ENCODE measurements around the gene ZDHHC16. TPM values are rescaled to one million over a fixed set of nuclear protein-coding genes. Genes with fewer than 3 reads are reported as not detected.

ZDHHC16 gene
- total RNA-seq, 5 donors from 2014 or later (not counting 1 experiment from before 2014, with no cell fraction given): 16.1 to 38.8 (median 36.2) TPM

DNA sequence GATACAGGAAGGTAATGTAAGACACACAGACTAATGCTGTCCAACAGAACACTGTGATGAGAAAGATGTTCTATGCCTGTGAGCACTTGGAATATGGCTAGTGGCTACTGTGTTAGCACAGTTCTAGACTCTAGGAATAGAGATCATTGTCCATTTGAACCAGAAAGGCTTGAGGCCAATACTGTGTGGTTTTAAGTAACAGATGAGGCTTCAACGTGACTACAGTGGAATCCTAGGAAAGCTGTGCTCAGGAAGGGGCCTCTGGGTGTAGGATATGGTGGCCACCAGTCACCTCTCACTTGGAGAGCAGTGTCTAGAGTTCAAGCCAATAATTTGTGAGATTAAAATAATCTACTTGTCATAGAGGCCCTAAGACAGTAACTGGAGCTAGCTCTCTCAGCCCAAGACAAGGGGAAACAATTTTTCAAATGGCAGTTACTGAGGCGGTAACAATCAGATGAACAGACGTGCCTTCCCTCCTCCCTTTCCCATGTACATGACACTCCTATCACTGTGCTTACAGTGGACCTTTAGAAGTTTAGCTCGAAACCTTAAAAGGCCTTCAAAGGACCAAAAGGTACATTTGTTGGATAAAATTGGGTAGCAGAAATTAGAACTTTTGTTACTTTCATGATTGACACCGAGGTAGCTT is 10.2 kb downstream of the ZDHHC16 start:
- no peak overlapping the region for H3K4me3 ChIP-seq (ENCODE audit: control insufficient read depth in 1 of 2, extremely low read depth in 1 of 2, low read length in 1 of 2)
- DNase-seq (no peak), ATAC-seq (replicated peaks in 1 of 4) (no peak)
- 100% methylated on average over 2 of the region's 5 CpGs for WGBS (ENCODE audit: insufficient coverage)
- Mint-ChIP-seq H3K27me3 (no peaks in the 10 kb centered on the region), H3K4me1 (peaks cover 6 to 32% (median 31%) of the 10 kb centered on the region in 3 donors), H3K36me3 (peaks cover 49% of the 10 kb centered on the region), H3K27ac (peak overlapping the region; percentile 98), H3K4me3 (no peak overlapping the region), H3K9me3 (no peaks in the 10 kb centered on the region)
- peaks cover 3 to 77% of the 10 kb centered on the region in 2 donors for H3K36me3 ChIP-seq (ENCODE audit: control insufficient read depth in 2 of 2, extremely low read depth in 1 of 2, insufficient read depth in 1 of 2, low read length in 1 of 2)
- peaks cover 0 to 5% of the 10 kb centered on the region in 2 experiments for H3K4me1 ChIP-seq (ENCODE audit: control insufficient read depth in 1 of 2, extremely low read depth in 1 of 2, insufficient read depth in 2 of 2, low read length in 2 of 2)
- no peaks in the 10 kb centered on the region for H3K27me3 ChIP-seq (replicated peaks in 1 of 2; ENCODE audit: control insufficient read depth in 2 of 2, extremely low read depth in 1 of 2, insufficient read depth in 2 of 2, low read length in 1 of 2)
- ChIA-PET POLR2A (no interaction called here), CTCF (no interaction called here)
- H3K27ac ChIP-seq (ENCODE audit: low read length): no peak overlapping the region
- no peaks in the 10 kb centered on the region for H3K9me3 ChIP-seq

DNA sequence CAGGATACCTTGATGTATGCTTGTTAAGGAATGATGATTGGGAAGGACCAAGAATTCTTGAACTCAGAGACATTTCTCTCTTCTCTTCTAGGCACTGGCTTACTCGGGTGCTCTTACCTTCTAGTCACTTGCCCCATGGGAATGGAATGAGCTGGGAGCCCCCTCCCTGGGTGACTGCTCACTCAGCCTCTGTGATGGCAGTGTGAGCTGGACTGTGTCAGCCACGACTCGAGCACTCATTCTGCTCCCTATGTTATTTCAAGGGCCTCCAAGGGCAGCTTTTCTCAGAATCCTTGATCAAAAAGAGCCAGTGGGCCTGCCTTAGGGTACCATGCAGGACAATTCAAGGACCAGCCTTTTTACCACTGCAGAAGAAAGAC is 10.7 kb downstream of the ZDHHC16 start:
- Mint-ChIP-seq H3K4me1 (peaks cover 6 to 32% (median 31%) of the 10 kb centered on the region in 3 donors), H3K27me3 (no peaks in the 10 kb centered on the region), H3K4me3 (no peak overlapping the region), H3K27ac (peak overlapping the region in 1 of 2 donors; percentile 7), H3K9me3 (no peaks in the 10 kb centered on the region), H3K36me3 (peaks cover 55% of the 10 kb centered on the region)
- Histone ChIP-seq H3K27ac (ENCODE audit: low read length) (no peak overlapping the region), H3K36me3 (ENCODE audit: control insufficient read depth in 2 of 2, extremely low read depth in 1 of 2, insufficient read depth in 1 of 2, low read length in 1 of 2) (peaks cover 3 to 81% of the 10 kb centered on the region in 2 donors), H3K4me1 (ENCODE audit: control insufficient read depth in 1 of 2, extremely low read depth in 1 of 2, insufficient read depth in 2 of 2, low read length in 2 of 2) (peaks cover 0 to 5% of the 10 kb centered on the region in 2 experiments), H3K9me3 (no peaks in the 10 kb centered on the region), H3K4me3 (ENCODE audit: control insufficient read depth in 1 of 2, extremely low read depth in 1 of 2, low read length in 1 of 2) (no peak overlapping the region), H3K27me3 (replicated peaks in 1 of 2; ENCODE audit: control insufficient read depth in 2 of 2, extremely low read depth in 1 of 2, insufficient read depth in 2 of 2, low read length in 1 of 2) (no peaks in the 10 kb centered on the region)
- DNase-seq (no peak), ATAC-seq (replicated peaks in 1 of 4) (no peak)
- ChIA-PET POLR2A (interaction anchor here (0.7 kb wide), 2 partner anchors 55 to 401 kb away, joined by 9 read pairs; partner anchors contain the start of gene RRP12 (in 1 of the 2)), CTCF (interaction anchor here in 1 of 2 donors (0.6 to 0.7 kb wide), 2 partner anchors 9 to 419 kb away, joined by 3 to 5 read pairs; no protein-coding TSS in a partner anchor)
- 100% methylated on average over 3 of the region's 3 CpGs for WGBS (ENCODE audit: insufficient coverage)

DNA sequence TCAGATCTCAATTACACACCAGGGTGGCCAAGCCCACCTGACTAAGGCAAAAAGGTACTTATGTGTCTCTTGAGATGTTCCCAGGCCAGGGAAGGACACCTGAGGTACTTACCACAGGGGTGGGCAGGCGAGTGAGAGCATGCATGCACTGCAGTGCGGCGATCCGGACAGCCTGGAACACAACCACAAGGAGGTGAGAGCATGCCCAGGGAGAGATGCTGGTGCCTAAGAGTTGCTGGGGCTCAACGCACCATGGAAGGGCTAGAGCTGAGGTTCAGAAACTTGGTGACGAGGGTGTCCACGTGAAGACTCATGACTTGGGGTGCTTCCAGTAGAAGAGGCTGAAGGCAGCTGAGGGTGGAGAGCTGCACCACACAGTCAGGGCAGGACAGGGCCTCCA is 13.1 kb downstream of the ZDHHC16 start:
- H3K27me3 ChIP-seq (replicated peaks in 1 of 2; ENCODE audit: control insufficient read depth in 2 of 2, extremely low read depth in 1 of 2, insufficient read depth in 2 of 2, low read length in 1 of 2): no peaks in the 10 kb centered on the region
- H3K4me3 Mint-ChIP-seq: no peak overlapping the region
- ChIA-PET CTCF (interaction anchor here in 1 of 2 donors (0.6 kb wide), 1 partner anchor 50 kb away, joined by 6 read pairs; no protein-coding TSS in a partner anchor), POLR2A (no interaction called here)
- no peaks in the 10 kb centered on the region for H3K27me3 Mint-ChIP-seq
- peaks cover 59% of the 10 kb centered on the region for H3K36me3 Mint-ChIP-seq
- H3K4me1 ChIP-seq (ENCODE audit: control insufficient read depth in 1 of 2, extremely low read depth in 1 of 2, insufficient read depth in 2 of 2, low read length in 2 of 2): peaks cover 0 to 5% of the 10 kb centered on the region in 2 experiments
- H3K4me3 ChIP-seq (ENCODE audit: control insufficient read depth in 1 of 2, extremely low read depth in 1 of 2, low read length in 1 of 2): no peak overlapping the region
- H3K36me3 ChIP-seq (ENCODE audit: control insufficient read depth in 2 of 2, extremely low read depth in 1 of 2, insufficient read depth in 1 of 2, low read length in 1 of 2): peaks cover 1 to 83% of the 10 kb centered on the region in 2 donors
- WGBS (ENCODE audit: insufficient coverage): 97% methylated on average over 7 of the region's 7 CpGs
- peaks cover 0 to 14% (median 14%) of the 10 kb centered on the region in 3 donors for H3K4me1 Mint-ChIP-seq
- H3K9me3 ChIP-seq: no peaks in the 10 kb centered on the region
- no peak overlapping the region for H3K27ac ChIP-seq (ENCODE audit: low read length)
- no peak for DNase-seq
- H3K9me3 Mint-ChIP-seq: no peaks in the 10 kb centered on the region
- ATAC-seq (replicated peaks in 1 of 4): no peak
- no peak overlapping the region for H3K27ac Mint-ChIP-seq

DNA sequence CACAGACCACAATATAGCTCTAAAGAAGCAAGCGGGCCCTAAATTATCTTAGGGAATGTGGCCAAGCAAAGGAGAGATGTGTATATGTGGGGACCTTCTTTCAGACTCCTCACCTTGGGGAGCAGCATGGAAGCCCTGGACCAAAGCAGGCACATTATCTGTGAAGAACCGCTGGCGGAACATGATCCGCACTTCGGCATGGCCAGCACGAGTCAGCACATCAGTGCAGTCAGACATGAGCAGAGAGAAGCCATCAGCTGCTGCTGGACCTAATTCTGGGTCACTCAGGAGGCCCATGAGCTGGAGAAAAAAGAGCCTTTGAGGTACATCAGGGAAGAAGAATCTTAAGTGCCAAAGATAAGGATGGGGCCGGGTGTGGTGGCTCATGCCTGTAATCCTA is 14.0 kb downstream of the ZDHHC16 start:
- Mint-ChIP-seq H3K4me1 (peaks cover 0 to 6% (median 5%) of the 10 kb centered on the region in 3 donors), H3K9me3 (no peaks in the 10 kb centered on the region), H3K4me3 (no peak overlapping the region), H3K27me3 (no peaks in the 10 kb centered on the region), H3K27ac (no peak overlapping the region), H3K36me3 (peaks cover 63% of the 10 kb centered on the region)
- ChIA-PET POLR2A (no interaction called here), CTCF (interaction anchor here in 1 of 2 donors (0.8 kb wide), 1 partner anchor 61 kb away, joined by 7 read pairs; no protein-coding TSS in a partner anchor)
- Histone ChIP-seq H3K4me3 (ENCODE audit: control insufficient read depth in 1 of 2, extremely low read depth in 1 of 2, low read length in 1 of 2) (no peak overlapping the region), H3K36me3 (ENCODE audit: control insufficient read depth in 2 of 2, extremely low read depth in 1 of 2, insufficient read depth in 1 of 2, low read length in 1 of 2) (peaks cover 7 to 85% of the 10 kb centered on the region in 2 donors), H3K9me3 (no peaks in the 10 kb centered on the region), H3K27me3 (replicated peaks in 1 of 2; ENCODE audit: control insufficient read depth in 2 of 2, extremely low read depth in 1 of 2, insufficient read depth in 2 of 2, low read length in 1 of 2) (no peaks in the 10 kb centered on the region), H3K4me1 (ENCODE audit: control insufficient read depth in 1 of 2, extremely low read depth in 1 of 2, insufficient read depth in 2 of 2, low read length in 2 of 2) (no peaks in the 10 kb centered on the region), H3K27ac (ENCODE audit: low read length) (no peak overlapping the region)
- DNase-seq (no peak), ATAC-seq (replicated peaks in 1 of 4) (no peak)
- 76% methylated on average over 5 of the region's 7 CpGs for WGBS (ENCODE audit: insufficient coverage)

DNA sequence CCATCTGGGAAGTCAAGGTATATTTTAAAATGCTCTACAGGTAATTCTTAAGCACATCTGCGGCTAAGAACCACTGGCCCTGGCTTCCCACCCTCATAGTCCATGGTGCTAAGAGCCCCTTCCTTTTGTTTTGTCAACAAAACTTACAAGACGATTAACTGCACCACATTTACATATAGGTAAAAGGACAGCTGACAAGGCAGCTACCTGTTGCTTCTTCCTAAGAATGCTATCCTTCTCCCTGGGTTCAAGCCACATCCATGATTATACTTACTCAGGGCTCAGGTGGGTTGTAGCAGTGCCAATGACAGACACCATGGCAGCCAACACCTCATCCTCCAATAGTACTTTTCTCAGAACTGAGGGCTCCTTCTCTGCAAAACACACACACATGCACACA is 16.3 kb downstream of the ZDHHC16 start:
- Histone ChIP-seq H3K4me1 (ENCODE audit: control insufficient read depth in 1 of 2, extremely low read depth in 1 of 2, insufficient read depth in 2 of 2, low read length in 2 of 2) (no peaks in the 10 kb centered on the region), H3K9me3 (no peaks in the 10 kb centered on the region), H3K27me3 (replicated peaks in 1 of 2; ENCODE audit: control insufficient read depth in 2 of 2, extremely low read depth in 1 of 2, insufficient read depth in 2 of 2, low read length in 1 of 2) (no peaks in the 10 kb centered on the region), H3K27ac (ENCODE audit: low read length) (no peak overlapping the region), H3K36me3 (ENCODE audit: control insufficient read depth in 2 of 2, extremely low read depth in 1 of 2, insufficient read depth in 1 of 2, low read length in 1 of 2) (peaks cover 14 to 90% of the 10 kb centered on the region in 2 donors), H3K4me3 (ENCODE audit: control insufficient read depth in 1 of 2, extremely low read depth in 1 of 2, low read length in 1 of 2) (no peak overlapping the region)
- DNase-seq (no peak), ATAC-seq (replicated peaks in 1 of 4) (no peak)
- no peaks in the 10 kb centered on the region for H3K9me3 Mint-ChIP-seq
- H3K27ac Mint-ChIP-seq: no peak overlapping the region
- WGBS (ENCODE audit: insufficient coverage): 100% methylated on average over 2 of the region's 2 CpGs
- CTCF ChIA-PET: interaction anchor here in 1 of 2 donors (1.4 kb wide), 1 partner anchor 12 kb away, joined by 4 read pairs; no protein-coding TSS in a partner anchor
- peaks cover 57% of the 10 kb centered on the region for H3K36me3 Mint-ChIP-seq
- no peaks in the 10 kb centered on the region for H3K27me3 Mint-ChIP-seq
- H3K4me1 Mint-ChIP-seq: no peaks in the 10 kb centered on the region
- H3K4me3 Mint-ChIP-seq: no peak overlapping the region
- POLR2A ChIA-PET: no interaction called here

DNA sequence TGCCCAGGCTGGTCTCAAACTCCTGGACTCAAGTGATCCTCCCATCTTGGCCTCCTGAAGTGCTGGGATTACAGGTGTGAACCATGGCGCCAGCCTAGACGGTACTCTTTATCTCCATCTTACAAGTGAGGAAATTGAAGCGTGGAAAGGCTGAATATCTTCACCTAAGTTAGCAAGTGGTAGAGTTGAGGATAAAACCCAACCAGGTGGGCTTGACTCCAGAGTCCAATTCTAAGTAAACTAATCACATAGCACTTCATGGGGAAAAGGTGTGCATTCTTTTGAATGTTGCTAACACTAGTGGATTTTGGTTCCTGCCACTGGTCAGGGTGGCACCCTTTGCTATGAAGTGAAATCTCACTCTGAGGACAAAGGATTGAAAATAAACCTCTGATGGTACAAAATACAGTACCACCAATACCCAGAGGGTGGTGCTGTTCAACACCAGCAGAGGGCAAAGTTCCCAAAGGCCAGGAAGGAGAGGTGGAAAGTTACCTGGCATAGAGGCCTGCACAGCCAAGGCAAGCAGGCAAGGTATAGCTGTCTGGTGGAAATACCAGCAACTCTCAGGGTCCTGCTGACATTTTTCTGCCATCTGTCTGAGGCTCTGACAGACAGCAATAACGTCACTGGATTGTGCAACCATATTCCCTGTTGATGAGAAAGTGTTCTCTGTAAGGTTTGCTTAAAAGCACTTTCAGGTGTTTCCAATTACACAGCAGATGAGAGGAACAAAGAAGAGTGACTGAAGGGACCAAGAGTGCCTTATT is 17.6 kb downstream of the ZDHHC16 start:
- ChIA-PET CTCF (interaction anchor here (0.5 to 1.8 kb wide), 7 partner anchors 11 to 91 kb away, joined by 3 to 6 read pairs (median 3); no protein-coding TSS in a partner anchor), POLR2A (no interaction called here)
- H3K27me3 ChIP-seq (replicated peaks in 1 of 2; ENCODE audit: control insufficient read depth in 2 of 2, extremely low read depth in 1 of 2, insufficient read depth in 2 of 2, low read length in 1 of 2): no peaks in the 10 kb centered on the region
- peak overlapping the region; percentile 27 to 72 for H3K27ac Mint-ChIP-seq
- peaks cover 19 to 92% of the 10 kb centered on the region in 2 donors for H3K36me3 ChIP-seq (ENCODE audit: control insufficient read depth in 2 of 2, extremely low read depth in 1 of 2, insufficient read depth in 1 of 2, low read length in 1 of 2)
- DNase-seq: peak in 19 of 35 experiments; percentile 4 to 70 (median 22)
- H3K4me3 ChIP-seq (ENCODE audit: control insufficient read depth in 1 of 2, extremely low read depth in 1 of 2, low read length in 1 of 2): no peak overlapping the region
- no peaks in the 10 kb centered on the region for H3K9me3 Mint-ChIP-seq
- H3K36me3 Mint-ChIP-seq: peaks cover 51% of the 10 kb centered on the region
- no peak overlapping the region for H3K4me3 Mint-ChIP-seq
- H3K4me1 Mint-ChIP-seq: no peaks in the 10 kb centered on the region
- no peaks in the 10 kb centered on the region for H3K4me1 ChIP-seq (ENCODE audit: control insufficient read depth in 1 of 2, extremely low read depth in 1 of 2, insufficient read depth in 2 of 2, low read length in 2 of 2)
- H3K27me3 Mint-ChIP-seq: no peaks in the 10 kb centered on the region
- no peaks in the 10 kb centered on the region for H3K9me3 ChIP-seq
- ATAC-seq (replicated peaks in 1 of 4): peak; percentile 67 to 74 (median 68)
- no peak overlapping the region for H3K27ac ChIP-seq (ENCODE audit: low read length)
- WGBS (ENCODE audit: insufficient coverage): no CpG with 5 or more reads among the region's 4 CpGs

Data from T-cell (primary cell).